Measurements from ENCODE around the gene CASZ1.

Gene CASZ1

DNA sequence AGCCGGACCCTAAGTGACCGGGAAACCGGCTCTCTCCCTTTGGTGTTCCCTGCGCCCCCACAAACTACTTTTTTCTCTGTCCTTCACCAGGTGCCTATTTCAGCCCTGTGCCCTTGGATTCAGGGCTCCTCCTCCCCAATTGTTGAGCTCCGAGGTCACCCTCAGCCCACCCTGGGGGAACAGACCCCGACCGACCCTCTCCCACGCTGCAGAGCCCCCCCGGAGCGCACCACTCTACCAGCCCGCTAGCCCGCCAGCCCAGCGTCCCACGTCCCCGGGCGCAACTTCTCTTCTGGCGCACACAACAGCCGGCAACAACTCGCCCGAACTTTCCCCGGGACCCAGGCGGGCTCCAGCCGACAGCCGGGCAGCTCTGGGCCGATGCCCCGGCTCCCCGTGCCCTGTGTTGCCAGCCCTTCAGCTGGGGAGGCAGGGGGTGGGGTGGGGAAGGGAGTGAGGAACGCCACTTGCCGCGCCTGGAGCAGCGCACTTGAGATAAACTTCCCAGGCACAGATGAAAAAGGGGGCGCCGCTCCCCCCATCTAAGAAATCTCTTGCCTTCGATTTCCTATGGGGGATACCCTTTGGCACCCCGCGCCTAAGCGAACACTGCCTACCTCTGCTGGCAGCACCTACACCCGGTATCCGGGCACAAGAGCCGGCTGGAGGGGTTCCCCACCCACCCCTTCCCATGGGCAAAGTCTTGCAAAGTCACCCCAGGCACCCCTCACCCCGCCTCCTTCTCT, 997 bp downstream of the CASZ1 start:
- no peak for DNase-seq

DNA sequence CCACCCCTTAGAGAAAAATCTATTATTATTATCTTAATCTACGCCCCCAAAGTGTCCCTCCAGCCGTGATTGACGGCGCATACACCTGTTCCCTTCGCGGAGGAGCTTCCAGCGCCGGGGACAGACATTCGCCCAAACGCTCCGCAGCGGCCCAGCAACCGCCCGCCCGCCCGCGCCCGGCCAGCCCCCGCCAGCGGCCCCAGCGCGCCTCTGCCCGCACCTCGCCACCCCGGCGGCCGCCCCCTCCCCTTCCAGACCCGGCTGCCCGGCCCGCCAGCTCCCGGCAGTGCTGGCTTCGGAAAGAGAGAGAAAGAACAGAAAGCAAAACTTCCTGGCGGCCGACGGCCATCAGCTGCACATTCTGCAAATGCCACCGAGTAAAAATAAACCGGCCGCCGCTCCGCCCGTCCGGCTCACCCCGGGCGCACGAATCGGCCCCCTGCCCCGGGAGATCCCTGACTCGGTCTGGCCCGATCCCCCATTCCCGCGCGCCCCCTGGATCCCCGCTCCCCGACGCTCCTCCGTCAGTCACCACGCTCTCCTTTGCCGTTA, 1.6 kb downstream of the CASZ1 start:
- peak; percentile 80 for DNase-seq

DNA sequence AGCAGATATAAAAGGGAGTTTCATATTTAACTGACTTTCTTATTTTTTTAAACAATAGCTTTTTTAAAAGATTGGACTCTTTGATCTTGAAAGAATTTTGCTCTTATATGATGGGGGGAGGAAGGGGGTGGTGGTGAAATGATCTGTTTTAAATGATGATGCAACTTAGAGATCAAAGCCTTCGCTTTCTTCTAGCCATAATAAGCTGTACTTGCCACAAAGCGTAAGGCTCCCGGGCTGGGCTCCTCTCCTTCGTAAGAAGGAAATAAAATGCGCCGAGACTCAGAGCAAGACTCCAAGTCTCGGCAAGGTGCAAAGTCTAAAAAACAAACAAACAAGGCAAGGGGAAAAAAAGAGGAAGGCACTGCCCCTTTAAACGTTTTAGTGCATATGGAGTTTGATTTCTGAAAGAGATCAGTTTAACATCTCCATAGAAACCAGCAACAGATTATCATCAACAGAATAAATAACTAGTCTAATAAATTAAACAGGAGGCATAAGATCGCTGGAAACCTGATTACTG, 3.3 kb downstream of the CASZ1 start:
- peak; percentile 94 for DNase-seq

DNA sequence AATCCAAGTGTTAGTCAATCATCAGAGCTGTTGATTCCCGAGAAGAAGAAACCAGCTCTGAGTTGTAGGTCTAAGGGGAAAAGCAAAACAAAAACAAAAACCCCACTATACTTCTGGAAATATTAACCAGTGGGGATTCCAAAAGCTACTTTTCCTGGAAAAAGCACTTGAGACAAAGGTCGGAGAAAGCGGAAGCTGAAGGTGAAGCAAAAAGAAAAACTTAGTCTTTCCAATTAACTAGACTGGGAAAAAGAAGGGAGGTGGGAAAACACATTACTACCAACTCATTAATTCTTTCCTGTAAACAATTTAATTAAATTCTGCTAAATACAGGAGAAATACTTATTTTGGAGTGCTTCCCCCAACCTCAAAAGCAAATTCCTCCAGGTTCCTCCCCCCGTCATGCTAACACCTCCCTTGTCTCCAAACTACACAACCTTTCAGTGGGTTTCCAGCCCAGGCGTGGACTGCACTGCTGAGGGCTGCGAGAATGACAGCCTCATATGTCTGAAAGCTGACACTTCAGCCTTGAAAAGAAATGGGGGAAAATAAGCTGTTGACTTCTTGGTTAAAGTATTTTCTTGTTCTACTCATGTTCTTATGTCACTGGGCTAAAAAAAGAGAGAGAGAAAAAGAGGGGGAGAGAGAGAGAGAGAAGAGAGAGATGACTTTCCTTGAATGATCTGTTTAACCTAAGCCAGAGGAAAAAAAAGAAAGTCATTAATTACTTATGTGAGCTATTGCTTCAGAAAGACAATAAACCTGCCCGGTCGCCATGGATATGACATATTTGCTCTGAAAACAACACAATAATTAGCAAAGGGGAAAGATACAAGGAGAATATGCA, 5.1 kb downstream of the CASZ1 start:
- peak; percentile 91 for DNase-seq

DNA sequence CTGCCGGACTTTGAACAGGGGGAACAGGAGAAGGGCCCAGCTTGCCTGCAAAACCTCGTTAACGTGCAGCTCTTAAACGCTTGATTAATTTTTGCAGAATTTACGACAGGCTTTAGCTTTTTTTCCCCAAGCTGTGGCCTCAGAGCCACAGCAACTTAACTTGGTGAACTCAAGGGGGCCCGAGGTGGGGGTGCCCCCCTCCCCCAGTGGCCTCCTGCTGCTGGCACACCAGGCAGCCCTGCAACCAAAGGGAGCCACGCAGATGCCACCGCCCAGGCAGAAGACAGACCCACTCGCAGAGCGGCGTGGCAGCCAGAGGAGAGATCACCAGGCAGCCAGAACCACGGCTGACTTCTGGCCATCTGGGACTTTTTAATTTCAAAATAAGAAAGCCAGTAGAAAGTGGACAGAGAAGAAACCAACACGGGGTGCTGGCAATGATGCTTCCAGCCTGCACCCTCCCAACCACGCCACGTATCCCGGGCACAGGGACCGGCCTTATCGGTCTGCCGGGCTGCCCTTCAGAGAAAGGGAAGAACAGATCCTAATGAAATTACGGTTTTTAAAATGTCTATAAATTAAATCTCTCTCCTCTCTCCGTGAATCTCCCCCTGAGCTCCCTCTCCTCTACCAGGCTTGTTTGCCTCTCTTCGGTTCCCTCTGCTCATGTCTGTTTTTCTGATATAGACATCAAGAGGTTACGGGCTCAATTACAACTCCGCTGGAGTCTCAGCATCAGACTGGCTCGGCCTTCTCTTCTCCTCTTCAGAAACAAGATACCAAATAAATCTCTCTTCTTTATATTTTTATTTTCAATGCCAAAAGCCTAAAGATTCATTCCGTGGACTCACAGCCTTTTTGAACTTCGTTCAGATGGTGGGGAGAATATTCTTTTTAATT, 6.4 kb downstream of the CASZ1 start:
- DNase-seq, result peak; percentile 90

DNA sequence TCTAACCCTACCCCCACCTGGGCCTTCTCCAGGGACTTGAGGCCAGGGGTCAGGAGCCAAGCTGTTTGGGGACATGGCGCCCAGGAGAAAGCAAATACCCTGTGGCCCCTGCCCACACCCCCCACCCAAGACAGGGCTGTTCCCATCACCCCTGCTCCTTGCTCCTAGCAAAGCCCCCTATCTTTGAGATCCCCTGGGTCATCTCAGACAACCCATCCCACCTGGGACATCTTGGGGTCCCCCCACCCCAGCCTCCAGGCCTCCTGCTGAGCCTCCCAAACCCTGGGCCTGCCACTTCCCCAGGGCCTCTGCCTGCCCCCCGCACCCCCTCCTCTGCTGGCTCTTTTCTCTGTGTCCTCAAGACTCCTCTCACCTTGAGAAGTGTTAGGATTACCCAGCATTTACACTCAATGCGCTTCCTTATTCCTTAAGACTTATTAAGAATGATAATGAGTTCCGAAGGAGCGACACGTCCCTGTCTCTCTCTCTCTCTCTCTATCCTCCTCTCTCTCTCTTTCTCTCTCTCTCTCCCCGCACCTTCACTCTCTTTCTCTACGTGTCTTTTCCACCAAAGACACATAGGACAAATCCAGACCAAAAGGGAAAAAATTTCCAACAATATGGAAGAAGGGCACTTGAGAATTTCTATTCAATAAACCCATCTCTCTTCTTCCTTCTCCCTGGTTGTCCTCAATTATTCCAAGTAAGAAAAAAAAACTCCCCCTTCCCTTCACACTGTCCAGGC, 7.2 kb downstream of the CASZ1 start:
- DNase-seq, result no peak

DNA sequence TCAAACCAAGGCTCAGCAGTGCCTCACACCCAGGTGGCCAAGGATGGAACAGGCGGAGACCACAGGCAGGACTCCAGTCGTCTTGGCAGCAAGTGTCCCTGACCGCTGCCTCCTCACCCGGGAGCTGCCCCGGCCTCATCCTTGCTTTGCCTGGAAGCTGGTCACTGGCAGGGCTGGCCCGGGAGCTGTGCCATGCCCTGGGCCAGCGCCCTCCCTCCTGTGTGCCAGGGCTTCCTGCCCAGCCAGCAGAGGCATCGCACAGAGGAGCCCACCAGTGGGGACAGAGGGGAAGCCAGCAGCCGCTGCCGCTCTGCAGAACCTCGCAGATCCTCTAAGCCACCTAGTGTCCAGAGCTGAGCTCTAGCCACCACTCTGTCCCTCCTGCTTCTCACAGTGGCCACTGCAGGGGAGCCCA, 7.8 kb downstream of the CASZ1 start:
- no peak for DNase-seq

DNA sequence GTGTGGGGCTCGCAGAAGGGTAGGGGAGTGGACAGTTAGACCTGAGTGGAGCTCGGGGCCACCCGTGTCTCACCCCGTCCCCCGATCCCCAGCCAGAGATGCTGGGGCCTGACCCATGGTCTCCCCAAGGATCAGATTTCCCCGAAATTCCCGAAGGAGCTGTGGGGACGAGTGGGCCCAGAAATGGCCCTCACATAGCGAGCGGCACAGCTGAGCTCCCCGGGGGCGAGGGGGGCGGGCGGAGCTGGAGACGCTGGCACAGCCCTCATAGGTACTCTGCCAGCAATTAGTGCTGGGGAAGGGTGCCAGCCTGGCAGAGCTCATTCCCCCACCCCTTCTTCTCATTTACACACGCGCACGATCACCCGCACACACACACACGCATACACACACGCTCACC, 9.2 kb downstream of the CASZ1 start:
- DNase-seq, result no peak

DNA sequence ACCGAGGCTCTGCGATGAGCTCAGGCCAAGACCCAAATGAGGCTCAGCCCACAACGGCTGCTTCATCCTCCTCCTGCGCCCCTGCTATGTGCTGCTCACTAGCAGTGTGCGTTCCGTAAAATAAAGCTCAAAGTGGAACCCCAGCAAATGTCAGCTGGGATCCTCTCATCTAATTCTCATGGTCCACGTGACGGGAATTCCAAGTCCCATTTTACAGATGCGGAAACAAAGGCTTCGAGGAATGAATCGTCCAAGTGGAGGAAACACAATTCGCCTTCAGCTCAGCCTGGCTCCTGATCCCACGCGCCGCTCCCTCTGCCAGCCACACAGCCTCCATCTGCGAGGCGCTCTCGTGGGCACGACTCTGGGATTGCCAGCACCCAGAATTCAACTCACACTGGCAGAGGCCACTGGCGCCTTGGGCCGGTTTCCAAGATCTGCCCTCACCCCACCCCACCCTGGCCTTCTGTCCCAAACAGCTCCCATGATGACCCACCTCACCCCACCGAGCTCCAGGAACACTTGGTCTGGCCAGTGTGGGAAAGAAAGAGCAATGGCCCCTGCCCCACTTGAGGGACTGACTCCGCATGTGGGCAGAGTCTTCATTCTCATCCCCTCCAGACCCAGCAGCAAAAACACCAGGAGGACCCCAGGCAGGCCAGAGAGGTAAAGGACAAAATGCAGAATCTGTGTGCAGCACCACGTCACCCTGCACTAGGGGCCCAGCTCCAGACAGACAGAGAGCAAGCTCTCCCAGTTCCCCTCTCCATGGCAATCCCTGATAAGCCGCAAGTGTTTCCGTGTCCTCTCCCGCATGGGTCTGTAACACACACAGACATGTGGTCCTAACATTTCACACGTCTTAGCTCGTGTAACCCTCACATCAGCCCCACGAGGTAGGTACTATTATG, 10.5 kb downstream of the CASZ1 start:
- no peak for DNase-seq

DNA sequence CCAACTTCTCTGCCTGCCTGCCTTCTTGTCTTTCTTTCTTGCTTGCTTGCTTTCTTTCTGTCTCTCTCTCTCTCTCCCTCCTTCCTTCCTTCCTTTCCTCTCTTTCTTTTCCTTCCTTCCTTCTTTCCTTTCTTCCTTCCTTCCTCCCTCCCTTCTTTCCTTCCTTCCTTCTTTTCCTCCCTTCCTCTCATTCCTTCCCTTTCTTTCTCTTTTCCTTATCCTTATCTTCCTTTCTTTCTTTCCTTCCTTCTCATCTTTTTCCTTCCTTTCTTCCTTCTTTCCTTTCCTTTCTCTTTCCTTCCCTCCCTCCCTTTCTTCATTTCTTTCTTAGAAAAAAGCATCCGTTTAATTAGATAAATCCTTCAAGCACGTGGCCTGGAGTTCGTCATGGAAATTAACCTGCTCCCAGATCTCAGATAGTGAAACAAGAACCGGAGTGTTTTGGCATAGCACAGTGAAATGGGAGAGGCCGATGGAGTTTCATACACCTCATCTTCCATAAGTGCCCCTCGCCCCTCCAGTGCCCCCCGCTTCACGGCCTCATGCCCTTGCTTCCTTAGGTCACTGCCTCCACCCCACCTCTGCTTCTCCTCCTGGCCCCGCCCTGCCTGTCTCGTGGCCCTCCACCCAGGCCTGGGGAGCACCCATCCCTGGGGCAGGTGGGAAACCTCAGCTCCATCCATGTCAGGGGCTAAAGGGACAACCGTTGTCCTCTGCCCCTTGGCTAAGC, 11.3 kb downstream of the CASZ1 start:
- DNase-seq, result no peak

DNA sequence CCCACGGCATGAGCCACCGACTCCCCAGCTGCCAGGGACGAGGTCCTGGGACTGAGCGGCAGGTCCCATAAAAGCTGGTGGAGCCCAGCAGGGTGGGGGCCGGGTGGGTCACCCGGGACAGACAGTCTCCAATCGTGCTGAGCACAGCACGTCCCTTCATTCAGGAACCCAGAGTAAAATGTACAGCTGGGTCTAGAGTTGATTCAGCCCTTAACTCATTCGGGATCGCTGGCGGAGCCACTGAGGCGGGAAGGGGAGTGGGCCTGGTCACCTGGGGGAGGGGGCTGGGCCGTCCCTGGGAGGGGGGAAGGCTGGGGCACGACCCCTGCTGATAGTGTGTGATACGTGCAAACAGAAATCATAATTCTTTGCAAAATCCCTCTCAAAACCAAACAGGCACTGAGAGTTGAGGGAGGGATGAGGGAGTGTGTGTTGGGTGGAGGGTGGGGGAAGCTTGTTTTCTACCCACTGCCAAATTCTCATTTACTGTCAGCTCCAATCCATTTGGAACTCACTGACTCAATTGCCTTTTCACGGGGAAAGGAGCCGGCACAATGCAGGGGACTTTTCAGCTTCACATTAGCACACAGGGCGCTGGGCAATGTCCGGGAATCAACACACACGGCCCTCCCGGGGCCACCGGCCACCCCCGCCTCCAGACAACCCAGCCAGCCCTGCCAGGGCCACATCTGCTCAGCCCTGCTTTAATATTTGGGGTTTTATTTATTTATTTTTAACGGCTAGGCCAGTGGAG, 13.8 kb downstream of the CASZ1 start:
- no peak for DNase-seq

DNA sequence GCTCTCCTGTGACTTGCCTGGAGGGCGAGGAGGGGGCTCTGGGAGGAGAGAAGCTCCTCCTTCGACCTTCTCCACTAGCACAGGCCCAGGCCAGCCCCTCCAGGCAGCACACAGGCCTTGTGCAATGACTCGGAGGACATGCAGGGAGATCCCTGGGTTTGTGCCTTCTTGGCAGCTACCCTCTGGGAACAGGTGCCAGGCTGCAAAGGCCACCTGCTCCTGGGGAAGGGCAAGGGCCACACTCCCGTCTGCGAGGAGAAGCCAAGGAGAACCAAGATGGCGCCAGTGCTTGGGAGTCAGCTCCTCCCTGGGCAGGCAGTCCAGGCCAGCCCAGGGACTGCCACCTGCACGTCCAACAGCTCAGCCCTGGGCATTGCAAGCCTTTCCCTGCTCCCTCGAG, 15.3 kb downstream of the CASZ1 start:
- peak; percentile 62 for DNase-seq

DNA sequence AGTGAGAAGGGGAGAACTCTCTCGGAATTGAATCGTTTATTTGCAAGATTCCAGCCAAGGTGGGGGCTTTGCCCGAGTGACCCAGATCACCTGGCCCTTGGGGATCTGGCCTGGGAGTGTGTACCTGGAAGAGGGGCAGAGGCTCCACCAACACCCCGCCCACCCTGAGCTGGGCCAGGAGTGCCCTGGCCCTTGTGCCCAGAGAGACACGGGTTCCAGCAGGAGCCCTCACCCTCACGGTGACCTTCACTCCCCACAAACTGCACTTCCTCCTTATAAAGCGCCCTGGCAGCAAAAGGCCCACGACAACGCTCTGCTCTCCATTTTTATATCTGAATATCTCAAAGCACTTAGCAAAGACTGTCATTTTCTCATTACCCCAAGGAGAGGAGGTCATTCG, 16.6 kb downstream of the CASZ1 start:
- peak; percentile 96 for DNase-seq

DNA sequence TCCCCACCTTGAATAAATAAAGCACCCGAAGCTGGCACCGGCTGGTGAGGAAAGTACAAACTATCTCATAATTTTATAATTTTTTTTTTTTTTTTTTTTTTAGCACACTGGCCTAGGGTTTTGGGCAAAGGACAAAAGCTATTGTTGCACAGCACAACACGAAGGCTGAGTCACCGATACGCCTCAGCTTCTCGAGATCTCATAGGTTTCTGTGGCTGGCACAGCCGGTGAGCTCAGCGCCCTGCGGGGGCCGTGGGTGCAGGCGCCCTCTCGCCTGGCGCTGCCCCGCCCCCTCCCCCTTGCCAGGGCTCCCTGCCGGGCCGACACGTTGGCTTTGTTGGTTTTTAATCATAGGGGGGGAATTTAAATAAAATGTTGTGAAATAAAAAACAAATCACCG, 17.2 kb downstream of the CASZ1 start:
- DNase-seq, result peak; percentile 99

DNA sequence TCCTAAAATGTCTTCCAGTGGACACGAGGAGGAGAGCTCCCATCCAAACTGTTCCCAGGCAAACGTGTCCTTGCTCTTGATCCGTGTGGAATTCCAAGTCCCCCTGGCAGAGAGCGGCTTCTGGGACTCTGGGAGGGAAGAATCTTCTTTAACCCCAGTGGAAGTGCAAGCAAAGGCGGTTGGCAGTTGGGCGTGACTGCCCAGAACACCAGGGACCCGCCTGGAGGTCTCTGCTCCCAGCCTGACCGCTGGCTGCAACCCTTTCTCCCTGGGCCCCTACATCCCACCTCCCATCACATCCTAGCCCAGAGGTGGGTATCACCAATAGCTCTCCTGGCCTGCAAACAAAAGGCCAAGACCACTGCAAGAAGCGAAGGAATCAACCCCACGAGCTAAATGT, 17.8 kb downstream of the CASZ1 start:
- peak; percentile 85 for DNase-seq

DNA sequence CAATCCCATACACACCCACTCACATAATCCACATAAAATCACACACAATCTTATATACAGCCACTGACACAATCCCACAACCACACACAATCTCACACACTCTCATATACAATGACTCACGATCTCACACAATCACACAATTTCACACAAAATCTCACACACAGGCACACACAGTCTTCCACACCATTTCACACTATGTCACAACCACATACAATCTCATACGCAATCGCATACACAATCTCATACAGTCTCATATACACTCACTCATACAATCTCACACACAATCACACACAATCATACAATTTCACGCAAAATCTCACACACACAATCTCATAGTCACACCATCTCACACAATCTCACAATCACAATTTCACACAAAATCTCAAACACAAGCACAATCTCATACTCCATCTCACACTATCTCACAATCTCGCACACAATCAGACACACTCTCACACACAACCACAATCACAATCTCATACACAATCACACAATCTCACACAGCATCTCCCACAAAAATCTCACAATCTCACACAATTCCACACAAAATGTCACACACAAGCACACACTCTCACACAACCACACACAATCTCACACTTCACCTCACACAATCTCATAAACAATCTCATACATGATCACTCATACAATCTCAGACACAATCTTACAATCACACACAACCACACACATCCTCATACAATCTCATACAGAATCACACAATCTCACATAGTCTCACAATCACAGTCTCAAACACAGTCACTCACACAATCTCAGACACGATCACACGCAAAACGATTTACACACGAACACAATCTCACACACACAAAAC, 18.5 kb downstream of the CASZ1 start:
- DNase-seq, result no peak

DNA sequence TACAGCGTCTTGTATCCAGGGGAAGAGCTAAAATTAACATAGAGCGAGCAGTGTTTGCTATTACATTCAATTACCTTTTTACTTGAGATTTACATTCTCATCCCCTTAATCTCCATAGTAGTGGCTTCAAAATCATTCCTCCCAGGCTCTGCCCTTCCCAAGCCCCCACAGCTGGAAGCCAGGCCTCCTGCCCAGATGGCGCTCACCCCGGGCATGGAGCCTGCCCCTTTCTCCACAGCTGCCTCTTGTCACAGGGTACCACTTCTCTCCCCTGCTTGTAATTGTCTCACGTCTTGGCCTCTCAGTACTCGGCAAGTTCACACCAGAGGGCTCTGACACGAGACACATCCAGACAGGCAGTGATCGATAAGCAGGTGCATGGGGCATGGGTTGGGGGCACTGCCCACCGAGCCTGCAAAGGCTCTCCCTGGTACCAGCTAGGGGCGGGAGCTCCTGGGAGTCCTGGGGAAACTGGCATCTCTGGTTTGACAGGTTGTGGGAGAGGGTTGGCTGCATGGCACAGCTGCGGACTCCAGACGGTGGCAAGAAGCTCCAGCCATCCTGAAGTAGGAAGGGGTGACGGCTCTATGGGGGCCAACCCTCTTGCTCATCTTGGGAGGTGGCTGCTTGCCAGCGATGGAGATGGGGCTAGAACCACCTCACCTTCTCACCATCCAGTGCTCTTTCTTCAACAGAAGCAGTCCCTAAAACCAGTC, 20.1 kb downstream of the CASZ1 start:
- DNase-seq, result peak; percentile 97

DNA sequence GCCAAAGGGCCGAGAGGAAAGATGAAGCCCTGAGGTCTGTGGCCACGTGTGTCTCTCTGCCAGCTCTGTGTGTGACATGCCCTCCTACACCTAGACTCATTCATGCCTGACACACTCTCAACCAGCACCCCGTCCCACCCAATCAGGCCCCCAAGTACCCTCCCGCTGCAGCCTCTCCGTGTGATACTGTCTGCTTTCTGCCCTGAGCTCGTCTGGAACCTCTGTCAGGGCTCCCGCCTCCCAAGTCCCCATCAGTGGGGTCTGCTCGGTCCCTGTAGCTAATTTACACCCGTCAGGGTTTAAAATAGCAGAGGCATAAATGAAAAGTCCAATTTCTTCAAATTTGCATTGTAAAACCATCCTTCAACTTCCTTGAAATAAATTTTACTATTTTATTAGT, 20.7 kb downstream of the CASZ1 start:
- DNase-seq, result no peak
